ENCODE measurements around the gene DEAF1. TPM values are rescaled to one million over a fixed set of nuclear protein-coding genes. Genes with fewer than 3 reads are reported as not detected.
A peak's percentile ranks its signal among the peaks of the same experiment; 100 is the strongest.

The DEAF1 gene
- total RNA-seq, 1 experiment from 2014 or later: 50.6 TPM

DNA sequence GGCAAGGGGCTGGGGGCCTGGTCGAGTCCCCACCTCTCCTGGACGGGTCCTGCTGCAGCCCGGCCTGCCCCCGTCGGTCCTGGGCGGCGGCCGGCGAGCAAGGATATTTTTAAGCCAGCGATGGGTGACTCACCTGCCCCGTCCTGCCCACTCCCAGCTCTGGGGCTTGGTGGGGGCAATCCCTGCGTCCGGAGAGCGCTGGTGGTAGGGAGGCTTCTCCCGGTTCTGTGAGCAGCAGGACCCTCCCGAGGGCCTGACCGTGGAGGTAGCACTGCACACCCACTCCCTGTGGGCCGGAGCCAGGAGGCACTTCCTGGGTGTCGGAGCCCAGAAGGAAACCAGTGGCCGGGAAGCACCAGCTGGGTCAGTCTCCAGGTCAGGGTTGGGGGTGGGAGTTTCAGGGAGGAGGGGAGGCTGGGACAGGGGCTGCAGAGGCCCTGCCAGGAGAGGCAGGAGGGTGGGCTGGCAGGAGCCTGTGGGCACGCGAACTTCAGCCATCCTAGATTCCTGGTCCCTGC, 11.5 kb upstream of the DEAF1 start:
- H3K9me3 Mint-ChIP-seq (ENCODE audit: unreplicated experiment): no peaks in the 10 kb centered on the region
- ChIA-PET CTCF (interaction anchor here (0.6 to 1.2 kb wide), 10 partner anchors 11 to 1063 kb away, joined by 3 to 7 read pairs (median 4); partner anchors contain the start of genes TALDO1 and TMEM80), POLR2A (interaction anchor here (0.5 to 4.2 kb wide), 4 partner anchors 11 to 246 kb away, joined by 3 to 32 read pairs (median 8); partner anchors contain the start of genes DEAF1 and TMEM80)
- H3K4me1 Mint-ChIP-seq (ENCODE audit: low read depth, unreplicated experiment): peaks cover 13% of the 10 kb centered on the region
- peak overlapping the region; percentile 80 for H3K4me3 ChIP-seq (ENCODE audit: low read depth, low read length)
- TF ChIP-seq, protein P1, sequence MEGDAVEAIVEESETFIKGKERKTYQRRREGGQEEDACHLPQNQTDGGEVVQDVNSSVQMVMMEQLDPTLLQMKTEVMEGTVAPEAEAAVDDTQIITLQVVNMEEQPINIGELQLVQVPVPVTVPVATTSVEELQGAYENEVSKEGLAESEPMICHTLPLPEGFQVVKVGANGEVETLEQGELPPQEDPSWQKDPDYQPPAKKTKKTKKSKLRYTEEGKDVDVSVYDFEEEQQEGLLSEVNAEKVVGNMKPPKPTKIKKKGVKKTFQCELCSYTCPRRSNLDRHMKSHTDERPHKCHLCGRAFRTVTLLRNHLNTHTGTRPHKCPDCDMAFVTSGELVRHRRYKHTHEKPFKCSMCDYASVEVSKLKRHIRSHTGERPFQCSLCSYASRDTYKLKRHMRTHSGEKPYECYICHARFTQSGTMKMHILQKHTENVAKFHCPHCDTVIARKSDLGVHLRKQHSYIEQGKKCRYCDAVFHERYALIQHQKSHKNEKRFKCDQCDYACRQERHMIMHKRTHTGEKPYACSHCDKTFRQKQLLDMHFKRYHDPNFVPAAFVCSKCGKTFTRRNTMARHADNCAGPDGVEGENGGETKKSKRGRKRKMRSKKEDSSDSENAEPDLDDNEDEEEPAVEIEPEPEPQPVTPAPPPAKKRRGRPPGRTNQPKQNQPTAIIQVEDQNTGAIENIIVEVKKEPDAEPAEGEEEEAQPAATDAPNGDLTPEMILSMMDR (IDR thresholded peaks at IDR 0.05; ENCODE audit: insufficient read depth in 1 of 2, low read depth in 1 of 2, low read length in 1 of 2, severe bottlenecking in 1 of 2, unreplicated experiment in 1 of 2): peak in 1 of 2 experiments; percentile 43
- H3K27ac Mint-ChIP-seq (ENCODE audit: unreplicated experiment): peak overlapping the region; percentile 90
- H3K36me3 Mint-ChIP-seq (ENCODE audit: insufficient read depth, unreplicated experiment): peaks cover 79% of the 10 kb centered on the region
- peaks cover 54% of the 10 kb centered on the region for H3K4me1 ChIP-seq
- no peaks in the 10 kb centered on the region for H3K27me3 ChIP-seq (replicated peaks; ENCODE audit: control insufficient read depth, insufficient read depth, low read length)
- H3K9me3 ChIP-seq: no peaks in the 10 kb centered on the region
- no peaks in the 10 kb centered on the region for H3K27me3 Mint-ChIP-seq (ENCODE audit: insufficient read depth, unreplicated experiment)
- peak in 1 of 2 experiments; percentile 60 for DNase-seq
- TSS peak; percentile 15 for BruUV-seq (replicated peaks)
- peak overlapping the region; percentile 86 for H3K4me3 Mint-ChIP-seq (ENCODE audit: unreplicated experiment)
- intact Hi-C loops (cut with micrococcal nuclease; ENCODE audit: unreplicated experiment): no loop called here
- peaks cover 4% of the 10 kb centered on the region for H3K36me3 ChIP-seq (ENCODE audit: control insufficient read depth, insufficient read depth, low read length)

DNA sequence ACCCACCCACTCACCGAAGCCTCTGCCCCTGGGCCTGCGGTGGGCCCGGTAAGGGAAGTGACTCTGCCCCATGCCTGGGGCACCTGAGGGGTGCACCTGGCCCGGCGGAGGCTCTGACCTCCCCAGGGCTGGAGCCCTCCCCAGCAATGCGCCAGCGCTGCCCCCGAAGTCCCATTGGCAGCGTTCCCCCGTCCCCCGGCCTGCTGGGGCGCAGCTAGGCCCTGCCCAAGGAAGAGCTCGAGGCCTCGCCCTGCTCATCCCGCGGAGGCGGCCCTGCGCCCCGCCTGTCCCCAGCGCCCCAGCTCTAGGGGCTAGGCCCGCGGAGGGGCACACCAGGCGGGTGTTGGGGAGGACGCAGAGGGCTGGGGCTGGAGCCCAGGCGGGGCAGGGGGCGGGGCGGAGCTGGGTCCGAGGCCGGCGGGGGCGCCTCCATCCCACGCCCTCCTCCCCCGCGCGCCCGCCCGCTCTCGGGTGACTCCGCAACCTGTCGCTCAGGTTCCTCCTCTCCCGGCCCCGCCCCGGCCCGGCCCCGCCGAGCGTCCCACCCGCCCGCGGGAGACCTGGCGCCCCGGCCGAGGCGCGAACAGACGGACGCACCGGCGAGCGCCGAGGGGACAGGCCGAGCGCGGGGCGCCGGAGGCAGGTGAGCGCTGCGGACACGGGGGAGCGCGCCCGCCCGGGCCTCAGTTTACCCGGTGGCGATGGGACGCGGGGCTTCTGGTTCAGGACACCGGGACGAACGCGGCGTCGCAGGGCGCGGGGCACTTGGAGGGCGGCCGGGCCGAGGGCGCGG, 10.8 kb upstream of the DEAF1 start, which contains the start of gene EPS8L2:
EPS8L2 (plus strand) TSS at position 586 of the 793 bp plus-strand sequence. CDS start 3,177 bp downstream, outside the sequence.
- H3K4me1 ChIP-seq: peaks cover 47% of the 10 kb centered on the region

More for the DNA sequence above, 10.8 kb upstream of the DEAF1 start, which contains the start of gene EPS8L2:
- TF ChIP-seq, protein P1 (IDR thresholded peaks at IDR 0.05; ENCODE audit: insufficient read depth in 1 of 2, low read depth in 1 of 2, low read length in 1 of 2, severe bottlenecking in 1 of 2, unreplicated experiment in 1 of 2): no peak
- no peaks in the 10 kb centered on the region for H3K27me3 ChIP-seq (replicated peaks; ENCODE audit: control insufficient read depth, insufficient read depth, low read length)
- H3K27ac Mint-ChIP-seq (ENCODE audit: unreplicated experiment): peak within 1 kb of the TSS; percentile 90
- peak within 1 kb of the TSS; percentile 86 for H3K4me3 Mint-ChIP-seq (ENCODE audit: unreplicated experiment)
- no TSS peak for BruUV-seq (replicated peaks)
- H3K9me3 Mint-ChIP-seq (ENCODE audit: unreplicated experiment): no peaks in the 10 kb centered on the region
- peaks cover 4% of the 10 kb centered on the region for H3K36me3 ChIP-seq (ENCODE audit: control insufficient read depth, insufficient read depth, low read length)
- H3K9me3 ChIP-seq: no peaks in the 10 kb centered on the region
- intact Hi-C loops (cut with micrococcal nuclease; ENCODE audit: unreplicated experiment): no loop called here
- H3K4me3 ChIP-seq (ENCODE audit: low read depth, low read length): peak within 1 kb of the TSS; percentile 80
- H3K27me3 Mint-ChIP-seq (ENCODE audit: insufficient read depth, unreplicated experiment): no peaks in the 10 kb centered on the region
- ChIA-PET POLR2A (interaction anchor here (0.6 to 4.2 kb wide), 3 partner anchors 11 to 247 kb away, joined by 3 to 32 read pairs (median 13); partner anchors contain the start of genes DEAF1 and TMEM80), CTCF (interaction anchor here (0.6 kb wide), 1 partner anchor 70 kb away, joined by 7 read pairs; no protein-coding TSS in a partner anchor)
- DNase-seq: peak; percentile 80
- peaks cover 7% of the 10 kb centered on the region for H3K4me1 Mint-ChIP-seq (ENCODE audit: low read depth, unreplicated experiment)
- peaks cover 79% of the 10 kb centered on the region for H3K36me3 Mint-ChIP-seq (ENCODE audit: insufficient read depth, unreplicated experiment)

Data from Caco-2 (cell line).